HepG2 (cell line): ENCODE data around the gene MAP3K3. TPM values are rescaled to one million over a fixed set of nuclear protein-coding genes. Genes with fewer than 3 reads are reported as not detected.

ENCODE experiments used
- AGO1 ChIP-seq: fragments of 200-400 bp; formaldehyde crosslinking; IDR thresholded peaks from 2 replicates; pipeline ENCODE4 v1.6.1; 2017; ENCODE audit warnings: mild to moderate bottlenecking, low read depth, low read length, moderate library complexity; ENCODE audit not compliant: poor library complexity, severe bottlenecking
- BORCS8-MEF2B ChIP-seq: sonication (generic); formaldehyde crosslinking; IDR thresholded peaks from 2 replicates; pipeline ENCODE4 v1.8.0; 2022; ENCODE audit warnings: mild to moderate bottlenecking, missing genetic modification reagents
- FOSL2 ChIP-seq: sonication (generic); formaldehyde crosslinking; IDR thresholded peaks from 2 replicates; pipeline ENCODE4 v1.4.0; 2020; ENCODE audit warnings: missing genetic modification reagents
- HDAC2 ChIP-seq: sonication (generic); formaldehyde crosslinking; IDR thresholded peaks from 2 replicates; pipeline ENCODE4 v1.4.0; 2020; ENCODE audit warnings: missing genetic modification reagents
- HNRNPUL1 ChIP-seq: fragments of 200-400 bp; formaldehyde crosslinking; IDR thresholded peaks from 2 replicates; pipeline ENCODE4 v1.6.1; 2017; ENCODE audit warnings: low read depth, mild to moderate bottlenecking, low read length, moderate library complexity
- JARID2 ChIP-seq: sonication (generic); formaldehyde crosslinking; IDR thresholded peaks from 2 replicates; pipeline ENCODE4 v1.8.1; 2023; ENCODE audit warnings: missing genetic modification reagents, inconsistent platforms; ENCODE audit not compliant: insufficient replicate concordance
- MAFF ChIP-seq: IDR thresholded peaks from 2 replicates; pipeline ENCODE4 v1.6.1; 2011; ENCODE audit warnings: low read depth, low read length, improper control_type of control experiment
- MATR3 ChIP-seq: sonication (generic); formaldehyde crosslinking; IDR thresholded peaks from 2 replicates; pipeline ENCODE4 v1.4.0; 2020; ENCODE audit warnings: missing genetic modification reagents
- MIER3 ChIP-seq: IDR thresholded peaks from 2 replicates; pipeline ENCODE4 v1.6.1; 2016; ENCODE audit warnings: missing compliant biosample characterization, borderline replicate concordance
- NFE2 ChIP-seq: sonication (generic); formaldehyde crosslinking; IDR thresholded peaks from 2 replicates; pipeline ENCODE4 v1.4.0; 2020; ENCODE audit warnings: missing genetic modification reagents
- PRMT3 ChIP-seq: sonication (generic); formaldehyde crosslinking; IDR thresholded peaks from 2 replicates; pipeline ENCODE4 v1.8.1; 2022; ENCODE audit warnings: low read depth, mild to moderate bottlenecking, moderate library complexity, missing genetic modification reagents, borderline replicate concordance
- SRSF9 ChIP-seq: fragments of 200-400 bp; formaldehyde crosslinking; IDR thresholded peaks from 2 replicates; pipeline ENCODE4 v1.6.1; 2018; ENCODE audit warnings: borderline replicate concordance, mild to moderate bottlenecking, low read depth, low read length; ENCODE audit not compliant: insufficient read depth, poor library complexity, severe bottlenecking
- TBL1XR1 ChIP-seq: fragments of 150-350 bp; IDR thresholded peaks from 2 replicates; pipeline ENCODE4 v1.6.1; 2014; ENCODE audit warnings: borderline replicate concordance, low read length; ENCODE audit not compliant: partially characterized antibody
- TEAD2 ChIP-seq: sonication (generic); formaldehyde crosslinking; IDR thresholded peaks from 2 replicates; pipeline ENCODE4 v1.9.0; 2021; ENCODE audit warnings: missing genetic modification reagents
- TFDP2 ChIP-seq: sonication (generic); formaldehyde crosslinking; IDR thresholded peaks from 2 replicates; pipeline ENCODE4 v1.4.0; 2020; ENCODE audit warnings: missing genetic modification reagents
- ZFY ChIP-seq: sonication (generic); formaldehyde crosslinking; IDR thresholded peaks from 2 replicates; pipeline ENCODE4 v1.4.0; 2020; ENCODE audit warnings: missing genetic modification reagents
- ZNF205 ChIP-seq: IDR thresholded peaks from 2 replicates; pipeline ENCODE4 v1.6.1; 2018; ENCODE audit warnings: missing biosample characterization, missing genetic modification reagents
- ZNF207 ChIP-seq: fragments of 450-650 bp; IDR thresholded peaks from 2 replicates; pipeline ENCODE4 v1.6.1; 2016; ENCODE audit warnings: antibody characterized with exemption, borderline replicate concordance
- ZNF275 ChIP-seq: sonication (generic); formaldehyde crosslinking; IDR thresholded peaks from 2 replicates; pipeline ENCODE4 v1.8.0; 2022; ENCODE audit warnings: missing genetic modification reagents, mild to moderate bottlenecking, inconsistent platforms, borderline replicate concordance
- ZNF282 ChIP-seq: fragments of 450-650 bp; IDR thresholded peaks from 2 replicates; pipeline ENCODE4 v1.6.1; 2018; ENCODE audit not compliant: partially characterized antibody
- ZNF331 ChIP-seq: sonication (generic); formaldehyde crosslinking; IDR thresholded peaks from 2 replicates; pipeline ENCODE4 v1.4.0; 2020; ENCODE audit warnings: missing genetic modification reagents
- ZNF850 ChIP-seq: sonication (generic); formaldehyde crosslinking; conservative IDR thresholded peaks from 2 replicates; pipeline ENCODE4 v1.9.0; 2021; ENCODE audit warnings: mild to moderate bottlenecking, missing genetic modification reagents
- ZSCAN9 ChIP-seq: IDR thresholded peaks from 2 replicates; pipeline ENCODE4 v1.6.1; 2016; ENCODE audit warnings: borderline replicate concordance
- polyA plus RNA-seq, 8 experiments: library from polyadenylated mRNA; depleted of rRNA in 3 of 8; stranded (reverse) in 7 of 8; unstranded in 1 of 8; fragments of >200 nt; fragmentation: Illumina TruSeq in 4 of 8; extraction: Trizol in 4 of 8; gene quantifications; 2 replicates each; pipeline versions ENCODE4 v1.2.1 to v1.2.3, GENCODE V29; 2011 to 2016; ENCODE audit warnings: low read depth in 4 of 8, missing spikeins in 1 of 8, mixed read lengths in 1 of 8; ENCODE audit not compliant: insufficient read depth in 1 of 8
- total RNA-seq, 5 experiments: library from RNA; depleted of rRNA; stranded (reverse); fragments of >200 nt; fragmentation: Illumina TruSeq; extraction: Trizol; gene quantifications; 2 replicates each; pipeline ENCODE4 v1.2.3, GENCODE V29; 2016; ENCODE audit warnings: low read depth in 1 of 5
- TF ChIP-seq, protein P1 (sequence below): sonication (generic); formaldehyde crosslinking; IDR thresholded peaks from 2 replicates; pipeline ENCODE4 v1.5.0; 2020; ENCODE audit warnings: mild to moderate bottlenecking, missing genetic modification reagents, borderline replicate concordance

The MAP3K3 gene
- total and polyA plus RNA-seq, 2 of the 13 experiments (the other 11 are each of a cell fraction or from before 2014, with no cell fraction given) = 17.7 to 21.8 TPM

- TF ChIP-seq, protein P1, sequence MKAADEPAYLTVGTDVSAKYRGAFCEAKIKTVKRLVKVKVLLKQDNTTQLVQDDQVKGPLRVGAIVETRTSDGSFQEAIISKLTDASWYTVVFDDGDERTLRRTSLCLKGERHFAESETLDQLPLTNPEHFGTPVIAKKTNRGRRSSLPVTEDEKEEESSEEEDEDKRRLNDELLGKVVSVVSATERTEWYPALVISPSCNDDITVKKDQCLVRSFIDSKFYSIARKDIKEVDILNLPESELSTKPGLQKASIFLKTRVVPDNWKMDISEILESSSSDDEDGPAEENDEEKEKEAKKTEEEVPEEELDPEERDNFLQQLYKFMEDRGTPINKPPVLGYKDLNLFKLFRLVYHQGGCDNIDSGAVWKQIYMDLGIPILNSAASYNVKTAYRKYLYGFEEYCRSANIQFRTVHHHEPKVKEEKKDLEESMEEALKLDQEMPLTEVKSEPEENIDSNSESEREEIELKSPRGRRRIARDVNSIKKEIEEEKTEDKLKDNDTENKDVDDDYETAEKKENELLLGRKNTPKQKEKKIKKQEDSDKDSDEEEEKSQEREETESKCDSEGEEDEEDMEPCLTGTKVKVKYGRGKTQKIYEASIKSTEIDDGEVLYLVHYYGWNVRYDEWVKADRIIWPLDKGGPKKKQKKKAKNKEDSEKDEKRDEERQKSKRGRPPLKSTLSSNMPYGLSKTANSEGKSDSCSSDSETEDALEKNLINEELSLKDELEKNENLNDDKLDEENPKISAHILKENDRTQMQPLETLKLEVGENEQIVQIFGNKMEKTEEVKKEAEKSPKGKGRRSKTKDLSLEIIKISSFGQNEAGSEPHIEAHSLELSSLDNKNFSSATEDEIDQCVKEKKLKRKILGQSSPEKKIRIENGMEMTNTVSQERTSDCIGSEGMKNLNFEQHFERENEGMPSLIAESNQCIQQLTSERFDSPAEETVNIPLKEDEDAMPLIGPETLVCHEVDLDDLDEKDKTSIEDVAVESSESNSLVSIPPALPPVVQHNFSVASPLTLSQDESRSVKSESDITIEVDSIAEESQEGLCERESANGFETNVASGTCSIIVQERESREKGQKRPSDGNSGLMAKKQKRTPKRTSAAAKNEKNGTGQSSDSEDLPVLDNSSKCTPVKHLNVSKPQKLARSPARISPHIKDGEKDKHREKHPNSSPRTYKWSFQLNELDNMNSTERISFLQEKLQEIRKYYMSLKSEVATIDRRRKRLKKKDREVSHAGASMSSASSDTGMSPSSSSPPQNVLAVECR (CRISPR knock-in tag) = peak; percentile 95; the same call in 1 of the 2 replicates
- TF ChIP-seq ZNF205 (CRISPR knock-in tag) = peak; percentile 98
- TF ChIP-seq FOSL2 (CRISPR knock-in tag) = peak; percentile 82
- TF ChIP-seq TBL1XR1 = peak; percentile 91
- no peak for TF ChIP-seq MAFF
- 0 out of 2 replicates have a peak, but pooled peaks have one; percentile 24 for TF ChIP-seq TEAD2
- no peak for TF ChIP-seq HNRNPUL1
- peak; percentile 98 for TF ChIP-seq ZFY (CRISPR knock-in tag)
- TF ChIP-seq PRMT3 = no peak; the same call in 1 of the 2 replicates
- peak; percentile 98 for TF ChIP-seq HDAC2 (CRISPR knock-in tag)
- no peak; the same call in 1 of the 2 replicates for TF ChIP-seq NFE2 (CRISPR knock-in tag)
- TF ChIP-seq SRSF9 = no peak
- no peak for TF ChIP-seq ZNF207
- peak; percentile 99 for TF ChIP-seq ZNF331 (CRISPR knock-in tag)
- peak; percentile 83 for TF ChIP-seq TFDP2 (CRISPR knock-in tag)
- TF ChIP-seq ZSCAN9 (CRISPR knock-in tag) = peak; percentile 97
- TF ChIP-seq ZNF282 = no peak
- peak; percentile 60 for TF ChIP-seq JARID2 (CRISPR knock-in tag)
- TF ChIP-seq BORCS8-MEF2B (CRISPR knock-in tag) = peak; percentile 88
- TF ChIP-seq ZNF850 (CRISPR knock-in tag) = no peak
- TF ChIP-seq ZNF275 (CRISPR knock-in tag) = peak; percentile 95; the same call in 1 of the 2 replicates
- no peak; the same call in 1 of the 2 replicates for TF ChIP-seq MATR3
- TF ChIP-seq MIER3 (CRISPR knock-in tag) = peak; percentile 97
- peak; percentile 78 for TF ChIP-seq AGO1
Measured at GRCh38 chr17:63600569-63601438, 21.4 kb upstream of the MAP3K3 start, which contains the start of gene TACO1 (continued).
